GM23338 (cell line): ENCODE measurements around the gene PTMA. TPM values are rescaled to one million over a fixed set of nuclear protein-coding genes. Genes with fewer than 3 reads are reported as not detected.
A peak's percentile ranks its signal among the peaks of the same experiment; 100 is the strongest.

Experiments
- ATAC-seq: fragments of 200-7000 bp; cut with Tn5 transposase; 3 replicates; pipeline ENCODE4 v1.9.1; 2020
- DNase-seq: peaks from one replicate; pipeline ENCODE4 v3.0.0-alpha.2; 2015; ENCODE audit warnings: low spot score
- H2AFZ ChIP-seq: fragments of 200-600 bp; sonication (generic); 2 replicates; pipeline ENCODE4 v1.8.0; 2016; ENCODE audit warnings: antibody characterized with exemption, mild to moderate bottlenecking, moderate library complexity
- H3F3A ChIP-seq: fragments of 200-600 bp; sonication (generic); replicated peaks from 2 replicates; pipeline ENCODE4 v1.8.0; 2017; ENCODE audit warnings: antibody characterized with exemption, mixed run types, low read depth
- H3K27ac ChIP-seq: fragments of 200-600 bp; sonication (generic); 2 replicates; pipeline ENCODE4 v1.6.1; 2016; ENCODE audit warnings: low read depth
- H3K27me3 ChIP-seq: fragments of 200-600 bp; sonication (generic); 2 replicates; pipeline ENCODE4 v1.8.0; 2016; ENCODE audit warnings: mild to moderate bottlenecking, mixed run types, moderate library complexity; ENCODE audit not compliant: insufficient read depth
- H3K36me3 ChIP-seq: fragments of 200-600 bp; sonication (generic); 2 replicates; pipeline ENCODE4 v1.8.0; 2016; ENCODE audit warnings: mild to moderate bottlenecking; ENCODE audit not compliant: insufficient read depth
- H3K4me1 ChIP-seq: fragments of 200-600 bp; sonication (generic); 2 replicates; pipeline ENCODE4 v1.8.0; 2016; ENCODE audit warnings: mild to moderate bottlenecking, moderate library complexity; ENCODE audit not compliant: insufficient read depth
- H3K4me2 ChIP-seq: fragments of 200-600 bp; sonication (generic); 2 replicates; pipeline ENCODE4 v1.7.1; 2017; ENCODE audit warnings: mixed run types
- H3K4me3 ChIP-seq: fragments of 200-600 bp; sonication (generic); 2 replicates; pipeline ENCODE4 v1.6.1; 2016; ENCODE audit warnings: mixed run types
- H3K79me2 ChIP-seq: fragments of 200-600 bp; sonication (generic); replicated peaks from 2 replicates; pipeline ENCODE4 v1.8.0; 2017; ENCODE audit warnings: mild to moderate bottlenecking; ENCODE audit not compliant: insufficient read depth
- H3K9me2 ChIP-seq: fragments of 200-600 bp; sonication (generic); 2 replicates; pipeline ENCODE4 v1.8.0; 2017; ENCODE audit not compliant: insufficient read depth
- H4K20me1 ChIP-seq: fragments of 200-600 bp; sonication (generic); replicated peaks from 2 replicates; pipeline ENCODE4 v1.8.0; 2017; ENCODE audit warnings: mild to moderate bottlenecking; ENCODE audit not compliant: insufficient read depth
- H3K27ac Mint-ChIP-seq: 2 replicates; pipeline ENCODE4 v1.8.0; 2020; ENCODE audit warnings: inconsistent platforms, mild to moderate bottlenecking, moderate library complexity, mixed read lengths
- H3K27me3 Mint-ChIP-seq: 3 replicates; pipeline ENCODE4 v1.8.0; 2022; ENCODE audit warnings: low read depth, mild to moderate bottlenecking, moderate library complexity, mixed read lengths, inconsistent platforms; ENCODE audit not compliant: insufficient read depth, poor library complexity
- H3K36me3 Mint-ChIP-seq: 3 replicates; pipeline ENCODE4 v1.8.0; 2021; ENCODE audit warnings: low read depth, mild to moderate bottlenecking, inconsistent platforms, moderate library complexity, mixed read lengths
- H3K4me1 Mint-ChIP-seq: 3 replicates; pipeline ENCODE4 v1.8.0; 2020; ENCODE audit warnings: mild to moderate bottlenecking, inconsistent platforms, mixed read lengths
- H3K4me3 Mint-ChIP-seq: 3 replicates; pipeline ENCODE4 v1.8.0; 2021; ENCODE audit warnings: moderate library complexity, mild to moderate bottlenecking, inconsistent platforms, mixed read lengths
- H3K9me3 Mint-ChIP-seq: 3 replicates; pipeline ENCODE4 v1.8.0; 2020; ENCODE audit warnings: moderate library complexity, mild to moderate bottlenecking, inconsistent platforms, mixed read lengths
- CREB1 ChIP-seq: fragments of 250-450 bp; sonication (Bioruptor Pico); IDR thresholded peaks from 2 replicates; pipeline ENCODE4 v1.5.0; 2020; ENCODE audit warnings: low read depth, mild to moderate bottlenecking, moderate library complexity
- CTCF ChIP-seq, 2 experiments: fragments of 200-600 bp in 1 of 2; sonication (generic) in 1 of 2; conservative IDR thresholded peaks; 2 replicates each; pipeline versions ENCODE4 v1.5.1 to v1.6.1; 2016 to 2017; ENCODE audit warnings: antibody characterized with exemption in 2 of 2, low read depth in 2 of 2, mild to moderate bottlenecking in 2 of 2, moderate library complexity in 1 of 2
- EZH2 ChIP-seq: fragments of 200-600 bp; sonication (generic); IDR thresholded peaks from one replicate; pipeline ENCODE4 v1.8.0; 2017; ENCODE audit warnings: antibody characterized with exemption, mild to moderate bottlenecking, low read depth; ENCODE audit not compliant: unreplicated experiment
- EZH2phosphoT487 ChIP-seq: fragments of 200-600 bp; sonication (generic); IDR thresholded peaks from one replicate; pipeline ENCODE4 v1.8.1; 2018; ENCODE audit warnings: antibody characterized with exemption; ENCODE audit not compliant: unreplicated experiment
- JUNB ChIP-seq: IDR thresholded peaks from one replicate; pipeline ENCODE4 v1.6.1; 2016; ENCODE audit warnings: antibody characterized with exemption; ENCODE audit not compliant: unreplicated experiment
- NANOG ChIP-seq: IDR thresholded peaks from 2 replicates; pipeline ENCODE4 v1.6.1; 2016; ENCODE audit warnings: antibody characterized with exemption, borderline replicate concordance
- POLR2AphosphoS5 ChIP-seq: IDR thresholded peaks from 2 replicates; pipeline ENCODE4 v1.6.1; 2016; ENCODE audit warnings: antibody characterized with exemption, low read depth
- REST ChIP-seq: IDR thresholded peaks from one replicate; pipeline ENCODE4 v1.6.1; 2018; ENCODE audit warnings: antibody characterized with exemption; ENCODE audit not compliant: unreplicated experiment
- STAT1 ChIP-seq: IDR thresholded peaks from one replicate; pipeline ENCODE4 v1.6.1; 2016; ENCODE audit warnings: antibody characterized with exemption; ENCODE audit not compliant: unreplicated experiment
- ZNF114 ChIP-seq: fragments of 250-450 bp; sonication (Bioruptor Pico); IDR thresholded peaks from 2 replicates; pipeline ENCODE4 v1.5.0; 2020; ENCODE audit warnings: mild to moderate bottlenecking, moderate library complexity
- ZNF331 ChIP-seq: fragments of 250-450 bp; sonication (Bioruptor Pico); IDR thresholded peaks from 2 replicates; pipeline ENCODE4 v1.5.0; 2020; ENCODE audit warnings: low read depth, mild to moderate bottlenecking, moderate library complexity
- ZNF462 ChIP-seq: fragments of 250-450 bp; sonication (Bioruptor Pico); IDR thresholded peaks from 2 replicates; pipeline ENCODE4 v1.5.0; 2020; ENCODE audit warnings: mild to moderate bottlenecking, moderate library complexity
- polyA plus RNA-seq: library from polyadenylated mRNA; unstranded; fragments of >200 nt; fragmentation: Nextera tagmentation; extraction: Ambion mirVana; gene quantifications from 2 replicates; pipeline ENCODE4 v1.2.1, GENCODE V29; 2016
- total RNA-seq: library from RNA; depleted of rRNA; stranded (reverse); fragments of >200 nt; shearing (Covaris generic); gene quantifications from 2 replicates; pipeline ENCODE4 v1.2.3, GENCODE V29; 2014
- TF ChIP-seq, protein P1 (sequence below): IDR thresholded peaks from 2 replicates; pipeline ENCODE4 v1.6.1; 2016; ENCODE audit warnings: antibody characterized with exemption

The PTMA gene
- total and polyA plus RNA-seq, 2 experiments from 2014 or later = 1,861 to 8,990 TPM

- peak; percentile 92 for ATAC-seq
- H3K27me3 Mint-ChIP-seq = peaks cover 3% of the 10 kb centered on the region
- H3F3A ChIP-seq = 0 out of 2 replicates have a peak, but pooled peaks cover 4% of the 10 kb centered on the region
- H3K9me3 Mint-ChIP-seq = no peaks in the 10 kb centered on the region
- H3K27ac Mint-ChIP-seq = no peak overlapping the region
- peak overlapping the region; percentile 5; the same call in 1 of the 2 replicates for H3K4me2 ChIP-seq
- no peak overlapping the region for H3K4me3 ChIP-seq
- H3K27ac ChIP-seq = peak overlapping the region; percentile 1; the same call in 1 of the 2 replicates
- H2AFZ ChIP-seq = no peak overlapping the region
- H3K27me3 ChIP-seq = no peaks in the 10 kb centered on the region
- no peaks in the 10 kb centered on the region for H4K20me1 ChIP-seq
- H3K9me2 ChIP-seq = no peaks in the 10 kb centered on the region; the same call in 1 of the 2 replicates
- peak; percentile 60 for DNase-seq
- H3K36me3 ChIP-seq = no peaks in the 10 kb centered on the region
- no peaks in the 10 kb centered on the region for H3K79me2 ChIP-seq
- H3K36me3 Mint-ChIP-seq = no peaks in the 10 kb centered on the region; the same call in 2 of the 3 replicates
- no peak overlapping the region for H3K4me3 Mint-ChIP-seq
- H3K4me1 ChIP-seq = peaks cover 6% of the 10 kb centered on the region
- peaks cover 14% of the 10 kb centered on the region for H3K4me1 Mint-ChIP-seq
- TF ChIP-seq NANOG (no peak), REST (no peak), CREB1 (no peak), ZNF114 (CRISPR knock-in tag) (no peak), STAT1 (no peak), EZH2phosphoT487 (no peak), ZNF462 (CRISPR knock-in tag) (no peak), POLR2AphosphoS5 (no peak), CTCF (conservative IDR thresholded peaks at IDR 0.05; ENCODE audit: low read depth in 2 of 2) (no peak), JUNB (no peak), EZH2 (no peak), ZNF331 (CRISPR knock-in tag) (no peak)
- TF ChIP-seq, protein P1, sequence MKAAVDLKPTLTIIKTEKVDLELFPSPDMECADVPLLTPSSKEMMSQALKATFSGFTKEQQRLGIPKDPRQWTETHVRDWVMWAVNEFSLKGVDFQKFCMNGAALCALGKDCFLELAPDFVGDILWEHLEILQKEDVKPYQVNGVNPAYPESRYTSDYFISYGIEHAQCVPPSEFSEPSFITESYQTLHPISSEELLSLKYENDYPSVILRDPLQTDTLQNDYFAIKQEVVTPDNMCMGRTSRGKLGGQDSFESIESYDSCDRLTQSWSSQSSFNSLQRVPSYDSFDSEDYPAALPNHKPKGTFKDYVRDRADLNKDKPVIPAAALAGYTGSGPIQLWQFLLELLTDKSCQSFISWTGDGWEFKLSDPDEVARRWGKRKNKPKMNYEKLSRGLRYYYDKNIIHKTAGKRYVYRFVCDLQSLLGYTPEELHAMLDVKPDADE = no peak
These were observed 37.1 kb downstream of the PTMA start for GRCh38 chr2:231745303-231746038.
